GM12891 (cell line): ENCODE results near the gene HMGN1. TPM values are rescaled to one million over a fixed set of nuclear protein-coding genes. Genes with fewer than 3 reads are reported as not detected.
A peak's percentile ranks its signal among the peaks of the same experiment; 100 is the strongest.

Experiments
- DNase-seq: peaks from one replicate; pipeline ENCODE4 v3.0.0; 2011; ENCODE audit warnings: low spot score; ENCODE audit not compliant: insufficient read length
- FAIRE-seq: peaks from 2 replicates; lab custom pipeline; 2011; peaks lifted over from hg19 to GRCh38; lab: Jason Lieb, UNC
- PAX5 ChIP-seq: IDR thresholded peaks from 2 replicates; pipeline ENCODE4 v1.6.1; 2011; ENCODE audit warnings: low read length, moderate library complexity, mild to moderate bottlenecking; ENCODE audit not compliant: insufficient read depth, severe bottlenecking
- POLR2A ChIP-seq: IDR thresholded peaks from 2 replicates; pipeline ENCODE4 v1.6.1; 2011; ENCODE audit warnings: low read depth, low read length, control low read depth
- POLR2AphosphoS5 ChIP-seq: IDR thresholded peaks from 2 replicates; pipeline ENCODE4 v1.6.1; 2011; ENCODE audit warnings: low read depth, low read length, control low read depth
- POU2F2 ChIP-seq: IDR thresholded peaks from 2 replicates; pipeline ENCODE4 v1.6.1; 2011; ENCODE audit warnings: low read depth, mild to moderate bottlenecking, control low read depth, low read length, moderate library complexity
- SPI1 ChIP-seq: IDR thresholded peaks from 2 replicates; pipeline ENCODE4 v1.6.1; 2011; ENCODE audit warnings: low read depth, low read length, control low read depth
- TAF1 ChIP-seq: IDR thresholded peaks from 2 replicates; pipeline ENCODE4 v1.6.1; 2011; ENCODE audit warnings: low read depth, low read length, control low read depth
- polyA plus RNA-seq: library from polyadenylated mRNA; unstranded; fragments of >200 nt; gene quantifications from one replicate; pipeline ENCODE4 v1.2.1, GENCODE V29; 2012; ENCODE audit warnings: low read depth, missing spikeins, inconsistent platforms; ENCODE audit not compliant: missing spikeins

HMGN1 gene, protein sequence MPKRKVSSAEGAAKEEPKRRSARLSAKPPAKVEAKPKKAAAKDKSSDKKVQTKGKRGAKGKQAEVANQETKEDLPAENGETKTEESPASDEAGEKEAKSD
- polyA plus RNA-seq: 242 TPM

- DNase-seq (peak; percentile 50), FAIRE-seq (peak; percentile 23)
- TF ChIP-seq POLR2A (no peak), POLR2AphosphoS5 (peak; percentile 56; the same call in 1 of the 2 replicates), POU2F2 (no peak), TAF1 (peak; percentile 55; the same call in 1 of the 2 replicates)
Observed at GRCh38 chr21:39348355-39349210, at the start of gene HMGN1. Gene HMGN1 (minus strand): TSS chr21:39349088. CDS start chr21:39348917, 171 bp downstream.

- DNase-seq: no peak
- TF ChIP-seq POU2F2 (no peak), SPI1 (no peak), TAF1 (no peak)
- FAIRE-seq: no peak
Observed at GRCh38 chr21:39397646-39398385, 48.9 kb upstream of the HMGN1 start.

DNA sequence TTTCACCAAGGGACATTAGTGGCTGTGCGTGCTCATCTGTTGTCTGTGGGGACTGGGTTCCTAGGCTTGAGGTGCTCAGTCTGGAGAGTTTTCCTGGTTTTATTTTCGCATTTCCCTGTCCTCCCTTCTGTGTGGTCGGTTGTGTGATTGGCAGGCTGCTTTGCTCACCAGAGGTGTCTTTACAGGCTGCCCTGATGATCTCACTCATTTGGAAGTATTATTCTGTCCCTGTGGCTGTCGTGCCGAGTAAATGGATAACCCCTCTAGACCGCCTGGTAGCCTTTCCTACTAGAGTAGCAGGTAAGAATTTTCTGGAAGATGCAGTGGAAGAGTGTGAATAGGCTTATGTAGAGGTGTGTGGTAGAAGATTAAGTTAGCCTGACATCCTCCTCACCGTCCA lies 44.1 kb upstream of the HMGN1 start:
- FAIRE-seq (no peak), DNase-seq (no peak)
- no peak for TF ChIP-seq SPI1
- no peak for TF ChIP-seq PAX5

DNA sequence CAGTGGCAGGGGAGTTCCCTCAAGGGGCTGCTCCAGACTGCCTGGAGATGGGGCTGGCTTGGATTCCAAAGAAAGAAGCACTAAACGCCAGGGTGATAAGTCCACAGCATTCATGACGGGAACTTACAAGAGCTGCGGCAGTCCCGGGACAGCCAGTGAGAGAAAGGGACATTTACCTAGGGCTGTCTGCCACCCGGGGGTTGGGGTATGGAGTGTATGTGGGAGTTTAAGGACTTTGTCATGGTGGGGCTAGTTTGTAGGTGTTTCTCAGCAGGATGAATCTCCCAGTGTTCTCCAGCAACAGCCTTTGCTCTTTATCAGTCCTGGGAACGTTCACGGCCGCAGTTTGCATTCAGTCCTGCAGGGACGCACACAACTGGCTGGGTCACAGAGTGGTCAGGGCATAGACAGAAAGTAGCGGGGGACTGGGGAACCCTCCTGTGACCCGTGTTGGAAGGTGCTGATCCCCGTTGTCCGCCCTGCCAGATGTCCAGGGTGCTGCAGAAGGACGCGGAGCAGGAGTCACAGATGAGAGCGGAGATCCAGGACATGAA lies 41.4 kb upstream of the HMGN1 start:
- TF ChIP-seq TAF1 (no peak), SPI1 (no peak), POU2F2 (no peak), PAX5 (no peak), POLR2AphosphoS5 (no peak), POLR2A (no peak)
- DNase-seq (no peak), FAIRE-seq (no peak)

GRCh38 chr21:39388811-39389155 lies 39.9 kb upstream of the HMGN1 start:
- DNase-seq: no peak
- no peak for FAIRE-seq
- no peak for TF ChIP-seq PAX5

GRCh38 chr21:39388038-39388810 lies 39.3 kb upstream of the HMGN1 start:
- FAIRE-seq (peak; percentile 62), DNase-seq (peak; percentile 91)
- peak; percentile 54; the same call in 1 of the 2 replicates for TF ChIP-seq POLR2AphosphoS5
- TF ChIP-seq PAX5: peak; percentile 74
- TF ChIP-seq POLR2A: 0 out of 2 replicates have a peak, but pooled peaks have one; percentile 47
- no peak for TF ChIP-seq SPI1
- peak; percentile 64 for TF ChIP-seq TAF1
- TF ChIP-seq POU2F2: 0 out of 2 replicates have a peak, but pooled peaks have one; percentile 35

- FAIRE-seq: peak; percentile 76
- peak; percentile 96 for DNase-seq
- no peak for TF ChIP-seq POU2F2
Observed at GRCh38 chr21:39387461-39388037, 38.7 kb upstream of the HMGN1 start.

- FAIRE-seq (no peak), DNase-seq (no peak)
- TF ChIP-seq POU2F2 (no peak), TAF1 (no peak), SPI1 (no peak), PAX5 (no peak), POLR2AphosphoS5 (no peak), POLR2A (no peak)
Observed at GRCh38 chr21:39386899-39387298, 38.0 kb upstream of the HMGN1 start.

DNA sequence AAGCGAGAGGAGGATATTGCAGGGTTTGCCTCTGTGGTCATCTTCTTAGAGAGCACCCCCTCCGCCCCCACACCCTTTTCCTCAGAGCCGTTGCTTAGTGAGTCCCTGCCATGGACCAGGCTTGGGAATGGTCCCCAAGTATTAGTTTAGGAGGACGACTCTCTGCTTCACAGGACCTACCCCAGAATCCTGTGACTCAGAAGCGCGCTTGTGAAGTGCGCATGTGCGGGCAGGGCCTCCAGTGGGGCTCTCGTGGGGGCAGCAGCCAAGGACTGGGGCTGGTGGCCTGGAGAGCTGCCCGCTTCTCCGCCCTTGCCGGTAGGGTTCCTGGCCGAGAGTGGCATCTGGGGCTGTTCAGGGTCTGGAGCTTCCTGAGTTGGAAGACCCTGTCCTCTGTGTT lies 37.3 kb upstream of the HMGN1 start:
- DNase-seq: no peak
- no peak for FAIRE-seq
- TF ChIP-seq POU2F2 (no peak), SPI1 (no peak), PAX5 (no peak), POLR2AphosphoS5 (no peak), TAF1 (no peak), POLR2A (no peak)
